ENCODE measurements around the gene ZBP1. TPM values are rescaled to one million over a fixed set of nuclear protein-coding genes. Genes with fewer than 3 reads are reported as not detected.

ZBP1 gene
- total RNA-seq, 1 experiment from 2014 or later, result not detected

DNA sequence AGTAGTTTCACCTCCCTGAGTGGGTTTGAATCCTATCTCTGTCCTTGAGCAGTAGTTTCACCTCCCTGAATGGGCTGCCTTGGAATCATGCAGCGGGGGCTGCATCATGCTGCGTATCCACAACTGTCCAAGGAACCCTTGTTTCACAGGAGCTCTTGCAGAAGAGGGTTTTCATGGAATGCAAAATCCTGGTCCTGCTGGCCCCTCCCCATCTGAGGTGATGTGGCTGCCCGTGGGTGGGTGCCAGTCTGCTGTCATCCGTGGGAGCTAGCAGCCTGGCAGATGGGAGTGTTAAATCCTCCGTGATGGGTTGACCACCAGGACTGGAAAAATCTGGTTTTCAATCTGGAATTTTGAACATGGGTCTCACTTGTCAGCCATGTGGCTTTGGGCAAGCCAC, 21.7 kb downstream of the ZBP1 start:
- ChIA-PET POLR2A (ENCODE audit: unreplicated experiment) (no interaction called here), CTCF (interaction anchor here (0.6 to 0.7 kb wide), 2 partner anchors 69 to 222 kb away, joined by 4 to 5 read pairs; no protein-coding TSS in a partner anchor)
- BruUV-seq (replicated peaks), result no TSS peak
- Histone ChIP-seq H3K4me3 (no peak overlapping the region), H4K20me1 (ENCODE audit: insufficient read depth) (no peaks in the 10 kb centered on the region), H3K9me3 (ENCODE audit: insufficient read depth, low read depth) (no peaks in the 10 kb centered on the region), H3K9me2 (ENCODE audit: insufficient read depth) (no peaks in the 10 kb centered on the region), H3K36me3 (ENCODE audit: low read depth) (no peaks in the 10 kb centered on the region), H2AFZ (no peak overlapping the region), H3K27ac (no peak overlapping the region), H3K79me2 (ENCODE audit: low read depth) (no peaks in the 10 kb centered on the region), H3F3A (ENCODE audit: insufficient read depth, low read depth) (peaks cover 18% of the 10 kb centered on the region; the same call in 1 of the 2 replicates), H3K4me2 (no peak overlapping the region), H3K4me1 (replicated peaks; ENCODE audit: insufficient read depth) (peaks cover 4% of the 10 kb centered on the region; the same call in 1 of the 2 replicates), H3K27me3 (ENCODE audit: insufficient read depth, low read depth) (peaks cover 3% of the 10 kb centered on the region; the same call in 1 of the 2 replicates)
- DNase-seq, result no peak
- intact Hi-C loops (cut with micrococcal nuclease; ENCODE audit: unreplicated experiment), result loop anchor here (10.0 kb wide), 1 partner anchor 504 kb away; no protein-coding TSS in a partner anchor
- TF ChIP-seq, protein P1, sequence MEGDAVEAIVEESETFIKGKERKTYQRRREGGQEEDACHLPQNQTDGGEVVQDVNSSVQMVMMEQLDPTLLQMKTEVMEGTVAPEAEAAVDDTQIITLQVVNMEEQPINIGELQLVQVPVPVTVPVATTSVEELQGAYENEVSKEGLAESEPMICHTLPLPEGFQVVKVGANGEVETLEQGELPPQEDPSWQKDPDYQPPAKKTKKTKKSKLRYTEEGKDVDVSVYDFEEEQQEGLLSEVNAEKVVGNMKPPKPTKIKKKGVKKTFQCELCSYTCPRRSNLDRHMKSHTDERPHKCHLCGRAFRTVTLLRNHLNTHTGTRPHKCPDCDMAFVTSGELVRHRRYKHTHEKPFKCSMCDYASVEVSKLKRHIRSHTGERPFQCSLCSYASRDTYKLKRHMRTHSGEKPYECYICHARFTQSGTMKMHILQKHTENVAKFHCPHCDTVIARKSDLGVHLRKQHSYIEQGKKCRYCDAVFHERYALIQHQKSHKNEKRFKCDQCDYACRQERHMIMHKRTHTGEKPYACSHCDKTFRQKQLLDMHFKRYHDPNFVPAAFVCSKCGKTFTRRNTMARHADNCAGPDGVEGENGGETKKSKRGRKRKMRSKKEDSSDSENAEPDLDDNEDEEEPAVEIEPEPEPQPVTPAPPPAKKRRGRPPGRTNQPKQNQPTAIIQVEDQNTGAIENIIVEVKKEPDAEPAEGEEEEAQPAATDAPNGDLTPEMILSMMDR (conservative IDR thresholded peaks at IDR 0.05), result no peak
- no peak for TF ChIP-seq EZH2 (IDR thresholded peaks at IDR 0.05; ENCODE audit: low read depth)

DNA sequence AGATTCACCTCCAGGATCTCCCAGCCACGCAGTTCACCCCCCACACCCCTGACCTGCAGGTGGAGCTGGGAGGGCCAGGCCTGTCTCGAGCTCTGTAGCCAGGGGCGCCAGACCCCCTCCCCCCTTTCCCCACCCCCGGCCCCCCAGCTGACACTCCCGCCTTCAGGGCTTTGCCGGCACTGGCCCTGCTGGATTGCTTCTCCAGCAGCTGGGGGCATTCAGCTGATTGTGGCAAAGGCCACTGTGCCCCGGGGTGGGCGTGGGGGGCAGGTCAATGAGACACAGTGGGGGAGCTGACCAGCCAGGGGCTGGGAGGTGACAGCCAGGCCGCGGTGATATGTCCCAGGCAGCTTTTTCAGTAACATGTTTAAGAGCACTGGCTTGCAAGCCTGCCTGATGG, 22.2 kb downstream of the ZBP1 start:
- CTCF ChIA-PET, result interaction anchor here (0.6 to 0.7 kb wide), 2 partner anchors 69 to 222 kb away, joined by 4 to 5 read pairs; no protein-coding TSS in a partner anchor
- intact Hi-C loops (cut with micrococcal nuclease; ENCODE audit: unreplicated experiment), result loop anchor here (10.0 kb wide), 1 partner anchor 503 kb away; no protein-coding TSS in a partner anchor

DNA sequence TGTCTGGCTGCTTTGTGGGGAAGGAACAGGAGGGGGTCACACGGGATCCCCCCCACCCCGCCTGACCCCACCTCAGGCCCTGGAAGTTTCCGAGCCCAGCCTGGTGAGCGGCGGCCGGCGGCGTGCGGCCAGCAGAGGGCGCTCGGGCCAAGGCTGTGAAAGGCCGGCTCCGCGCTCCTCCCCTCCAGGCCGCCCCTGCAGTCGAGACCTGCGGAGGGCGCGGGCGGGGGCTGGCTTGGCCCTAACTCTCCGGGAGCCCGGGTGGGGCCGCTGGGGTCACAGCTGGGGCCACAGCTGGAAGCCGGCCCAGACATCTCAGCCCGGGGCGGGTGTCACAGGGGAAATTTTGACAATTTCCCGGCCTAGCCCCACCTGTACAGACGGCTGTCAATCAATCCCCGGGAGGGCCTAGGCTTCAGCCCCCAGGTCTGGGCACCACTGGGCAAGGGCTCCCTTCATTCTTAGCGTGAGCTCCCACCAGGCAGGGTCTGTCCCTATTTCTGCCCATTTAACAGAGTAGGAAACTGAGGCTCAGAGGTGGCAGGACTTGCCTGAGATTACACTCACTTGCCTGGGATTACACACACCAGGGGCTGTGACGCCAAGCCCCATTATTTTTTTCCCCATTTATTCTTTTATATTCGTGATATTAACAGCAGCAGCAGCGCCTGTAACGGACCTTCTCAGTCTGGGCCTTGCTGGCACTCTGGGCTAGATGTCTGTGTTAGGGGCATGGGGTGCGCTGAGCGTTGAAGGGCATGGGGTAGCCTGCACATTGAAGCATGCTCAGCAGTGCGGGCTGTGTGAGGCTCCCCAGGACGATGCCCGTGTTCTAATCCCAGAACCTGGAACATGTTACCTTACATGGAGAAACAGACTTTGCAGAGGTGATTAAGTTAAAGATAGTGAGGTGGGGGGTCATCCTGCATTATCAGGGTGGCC, 23.0 kb downstream of the ZBP1 start:
- peaks cover 18% of the 10 kb centered on the region; the same call in 1 of the 2 replicates for H3F3A ChIP-seq (ENCODE audit: insufficient read depth, low read depth)
- no peak overlapping the region for H3K27ac ChIP-seq
- DNase-seq, result peak in 1 of 2 experiments; percentile 73
- no peaks in the 10 kb centered on the region for H4K20me1 ChIP-seq (ENCODE audit: insufficient read depth)
- intact Hi-C loops (cut with micrococcal nuclease; ENCODE audit: unreplicated experiment), result loop anchor here (1.0 to 10.0 kb wide), 3 partner anchors 22 to 612 kb away; no protein-coding TSS in a partner anchor
- peak overlapping the region; percentile 78 for H3K4me2 ChIP-seq
- POLR2A ChIA-PET (ENCODE audit: unreplicated experiment), result interaction anchor here (0.6 kb wide), 1 partner anchor 601 kb away, joined by 5 read pairs; no protein-coding TSS in a partner anchor
- TF ChIP-seq, protein P1 (conservative IDR thresholded peaks at IDR 0.05), result peak; percentile 97
- TF ChIP-seq EZH2 (IDR thresholded peaks at IDR 0.05; ENCODE audit: low read depth), result no peak
- H3K27me3 ChIP-seq (ENCODE audit: insufficient read depth, low read depth), result peaks cover 6% of the 10 kb centered on the region; the same call in 1 of the 2 replicates
- peak overlapping the region; percentile 72; the same call in 1 of the 2 replicates for H2AFZ ChIP-seq
- peak overlapping the region; percentile 43; the same call in 1 of the 2 replicates for H3K4me3 ChIP-seq
- no TSS peak for BruUV-seq (replicated peaks)
- H3K4me1 ChIP-seq (replicated peaks; ENCODE audit: insufficient read depth), result peaks cover 4% of the 10 kb centered on the region; the same call in 1 of the 2 replicates
- no peaks in the 10 kb centered on the region for H3K36me3 ChIP-seq (ENCODE audit: low read depth)
- H3K79me2 ChIP-seq (ENCODE audit: low read depth), result no peaks in the 10 kb centered on the region
- CTCF ChIA-PET, result interaction anchor here (0.7 to 1.7 kb wide), 2 partner anchors 9 to 221 kb away, joined by 4 to 5 read pairs; no protein-coding TSS in a partner anchor
- H3K9me3 ChIP-seq (ENCODE audit: insufficient read depth, low read depth), result no peaks in the 10 kb centered on the region
- no peaks in the 10 kb centered on the region for H3K9me2 ChIP-seq (ENCODE audit: insufficient read depth)

More for the DNA sequence above, 22.2 kb downstream of the ZBP1 start:
- Histone ChIP-seq H2AFZ (no peak overlapping the region), H3K9me2 (ENCODE audit: insufficient read depth) (no peaks in the 10 kb centered on the region), H3F3A (ENCODE audit: insufficient read depth, low read depth) (peaks cover 18% of the 10 kb centered on the region; the same call in 1 of the 2 replicates), H3K27ac (no peak overlapping the region), H3K36me3 (ENCODE audit: low read depth) (no peaks in the 10 kb centered on the region), H3K4me3 (no peak overlapping the region), H3K27me3 (ENCODE audit: insufficient read depth, low read depth) (peaks cover 6% of the 10 kb centered on the region; the same call in 1 of the 2 replicates), H3K4me2 (no peak overlapping the region), H3K4me1 (replicated peaks; ENCODE audit: insufficient read depth) (peaks cover 4% of the 10 kb centered on the region; the same call in 1 of the 2 replicates), H3K79me2 (ENCODE audit: low read depth) (no peaks in the 10 kb centered on the region), H4K20me1 (ENCODE audit: insufficient read depth) (no peaks in the 10 kb centered on the region), H3K9me3 (ENCODE audit: insufficient read depth, low read depth) (no peaks in the 10 kb centered on the region)
- BruUV-seq (replicated peaks), result no TSS peak
- TF ChIP-seq, protein P1 (conservative IDR thresholded peaks at IDR 0.05), result no peak
- no peak for TF ChIP-seq EZH2 (IDR thresholded peaks at IDR 0.05; ENCODE audit: low read depth)
- DNase-seq, result no peak
- POLR2A ChIA-PET (ENCODE audit: unreplicated experiment), result no interaction called here

Data from PC-9 (cell line).